MCF 10A (cell line): ENCODE results near the gene ATRIP. TPM values are rescaled to one million over a fixed set of nuclear protein-coding genes. Genes with fewer than 3 reads are reported as not detected.

Source experiments
- BruUV-seq: library from RNA; stranded (reverse); fragments of 400-500 nt; replicated peaks from 2 replicates; lab custom pipeline; 2021; lab: Mats Ljungman, UMichigan
- CTCF ChIA-PET: fragments of 300-600 bp; sonication (Branson Sonifier 250); formaldehyde crosslinking; extraction: SDS; loops from one replicate; lab custom pipeline; 2021; ENCODE audit warnings: antibody characterized with exemption, inconsistent platforms; lab: Yijun Ruan, JAX
- POLR2A ChIA-PET: fragments of 300-600, 350-650 bp; sonication (Branson Sonifier 250); formaldehyde crosslinking; extraction: SDS; loops from one replicate; lab custom pipeline; 2020; ENCODE audit warnings: antibody characterized with exemption, inconsistent platforms; lab: Yijun Ruan, JAX
- DNase-seq: peaks from one replicate; pipeline ENCODE4 v3.0.0-alpha.2; 2018; ENCODE audit not compliant: unreplicated experiment
- H3K27ac Mint-ChIP-seq: one replicate; pipeline ENCODE4 v1.8.0; 2022; ENCODE audit warnings: mild to moderate bottlenecking, low read depth, mixed read lengths; ENCODE audit not compliant: unreplicated experiment
- H3K27me3 Mint-ChIP-seq: one replicate; pipeline ENCODE4 v1.8.0; 2022; ENCODE audit warnings: mixed read lengths; ENCODE audit not compliant: insufficient read depth, unreplicated experiment
- H3K36me3 Mint-ChIP-seq: one replicate; pipeline ENCODE4 v1.8.0; 2022; ENCODE audit warnings: mild to moderate bottlenecking, moderate library complexity, mixed read lengths; ENCODE audit not compliant: insufficient read depth, unreplicated experiment
- H3K4me1 Mint-ChIP-seq: one replicate; pipeline ENCODE4 v1.8.0; 2022; ENCODE audit warnings: mixed read lengths; ENCODE audit not compliant: insufficient read depth, unreplicated experiment
- H3K4me3 Mint-ChIP-seq: one replicate; pipeline ENCODE4 v1.8.0; 2022; ENCODE audit warnings: mild to moderate bottlenecking, moderate library complexity, mixed read lengths; ENCODE audit not compliant: unreplicated experiment
- H3K9me3 Mint-ChIP-seq: one replicate; pipeline ENCODE4 v1.8.0; 2022; ENCODE audit warnings: mixed read lengths; ENCODE audit not compliant: unreplicated experiment
- intact Hi-C: fragments of 100-400 bp; cut with micrococcal nuclease; formaldehyde crosslinking; loops from 2 replicates; pipeline ENCODE4 v1.14.1; 2022
- total RNA-seq: library from RNA; stranded (reverse); gene quantifications from 2 replicates; pipeline ENCODE4 v1.2.3, GENCODE V29; 2022
- TF ChIP-seq, protein P1 (sequence below): fragments of 200-600 bp; IDR thresholded peaks from one replicate; pipeline ENCODE4 v1.8.0; 2022; ENCODE audit warnings: antibody characterized with exemption, mild to moderate bottlenecking; ENCODE audit not compliant: unreplicated experiment

The ATRIP gene
- total RNA-seq, 1 experiment from 2014 or later, result 8.6 TPM

DNA sequence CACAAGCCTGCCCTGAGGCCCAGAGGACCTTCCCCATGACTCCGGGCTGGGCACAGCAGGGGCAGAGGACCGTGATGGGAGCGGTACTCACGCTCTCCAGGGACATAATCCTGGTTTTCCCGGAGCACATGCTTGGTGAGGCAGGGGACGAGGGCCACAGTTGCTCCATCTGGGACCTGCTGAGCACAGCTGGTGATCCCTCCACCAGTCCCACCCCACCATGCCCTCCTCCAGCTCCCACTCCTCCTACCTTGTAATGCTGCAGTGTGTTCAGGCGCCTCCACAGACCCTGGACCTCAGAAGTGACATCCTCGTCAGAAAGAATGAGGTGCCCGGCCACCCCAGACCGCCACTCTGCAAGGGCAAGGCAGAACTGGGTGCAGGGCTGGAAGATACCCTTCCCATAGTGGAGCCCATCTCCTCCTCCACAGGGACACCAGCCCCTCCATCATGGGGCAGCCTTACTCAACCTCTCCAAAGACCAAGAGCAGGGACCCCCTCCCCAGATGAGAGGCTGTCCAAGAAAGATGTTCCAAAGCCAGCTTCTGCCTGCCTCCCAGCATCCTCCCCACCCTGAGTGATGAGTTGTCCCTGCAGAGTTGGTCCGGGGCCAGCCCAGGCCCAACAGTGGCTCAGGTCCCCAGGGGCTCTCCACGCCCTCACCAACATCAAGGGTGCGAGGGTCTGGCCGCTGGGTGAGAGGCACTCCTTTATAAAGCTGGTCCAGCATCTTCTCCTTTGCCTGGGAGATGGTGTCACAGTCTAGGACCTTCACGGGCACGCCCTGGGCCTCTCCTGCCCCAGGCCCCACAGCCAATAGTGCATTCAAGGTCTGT lies 36.1 kb upstream of the ATRIP start:
- POLR2A ChIA-PET, result interaction anchor here (1.2 to 22.1 kb wide), 3 partner anchors 9 to 18 kb away, joined by 4 to 749 read pairs (median 12); partner anchors contain the start of gene PLXNB1
- Mint-ChIP-seq H3K36me3 (peaks cover 77% of the 10 kb centered on the region), H3K4me1 (peaks cover 22% of the 10 kb centered on the region), H3K9me3 (no peaks in the 10 kb centered on the region), H3K4me3 (no peak overlapping the region), H3K27me3 (no peaks in the 10 kb centered on the region), H3K27ac (no peak overlapping the region)
- no TSS peak for BruUV-seq
- CTCF ChIA-PET, result interaction anchor here (0.6 to 22.6 kb wide), 2 partner anchors 9 to 27 kb away, joined by 3 to 647 read pairs; partner anchors contain the start of genes CCDC51 and TMA7
- DNase-seq, result no peak
- TF ChIP-seq, protein P1, sequence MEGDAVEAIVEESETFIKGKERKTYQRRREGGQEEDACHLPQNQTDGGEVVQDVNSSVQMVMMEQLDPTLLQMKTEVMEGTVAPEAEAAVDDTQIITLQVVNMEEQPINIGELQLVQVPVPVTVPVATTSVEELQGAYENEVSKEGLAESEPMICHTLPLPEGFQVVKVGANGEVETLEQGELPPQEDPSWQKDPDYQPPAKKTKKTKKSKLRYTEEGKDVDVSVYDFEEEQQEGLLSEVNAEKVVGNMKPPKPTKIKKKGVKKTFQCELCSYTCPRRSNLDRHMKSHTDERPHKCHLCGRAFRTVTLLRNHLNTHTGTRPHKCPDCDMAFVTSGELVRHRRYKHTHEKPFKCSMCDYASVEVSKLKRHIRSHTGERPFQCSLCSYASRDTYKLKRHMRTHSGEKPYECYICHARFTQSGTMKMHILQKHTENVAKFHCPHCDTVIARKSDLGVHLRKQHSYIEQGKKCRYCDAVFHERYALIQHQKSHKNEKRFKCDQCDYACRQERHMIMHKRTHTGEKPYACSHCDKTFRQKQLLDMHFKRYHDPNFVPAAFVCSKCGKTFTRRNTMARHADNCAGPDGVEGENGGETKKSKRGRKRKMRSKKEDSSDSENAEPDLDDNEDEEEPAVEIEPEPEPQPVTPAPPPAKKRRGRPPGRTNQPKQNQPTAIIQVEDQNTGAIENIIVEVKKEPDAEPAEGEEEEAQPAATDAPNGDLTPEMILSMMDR, result no peak
- intact Hi-C loops, result no loop called here

DNA sequence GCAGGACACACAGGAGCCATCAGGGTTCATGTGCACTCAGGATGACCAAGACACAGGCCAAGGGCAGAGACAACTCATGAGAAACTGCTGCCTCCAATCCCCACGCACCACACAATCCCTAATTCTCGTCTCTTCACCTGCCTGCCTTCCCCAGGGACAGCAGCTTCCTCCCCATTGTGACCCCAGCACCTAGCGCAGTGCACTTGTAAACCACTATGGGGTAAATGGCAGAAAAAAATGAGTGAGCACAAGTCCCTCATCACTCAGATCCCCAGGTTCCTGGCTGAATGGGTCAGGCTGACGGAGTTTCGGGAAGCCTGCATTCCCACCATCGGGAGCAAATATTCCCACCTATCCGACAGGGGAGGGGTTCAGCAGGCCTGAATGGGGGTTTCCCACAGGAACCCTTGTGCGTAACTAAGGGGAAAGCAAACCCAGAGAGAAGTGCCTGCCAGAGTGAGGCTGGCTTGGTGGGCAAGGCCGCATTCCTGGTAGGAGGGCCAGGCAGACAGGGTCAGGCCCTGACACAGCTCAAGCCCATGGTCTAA lies 35.4 kb upstream of the ATRIP start:
- peaks cover 22% of the 10 kb centered on the region for H3K4me1 Mint-ChIP-seq
- intact Hi-C loops, result no loop called here
- no peaks in the 10 kb centered on the region for H3K9me3 Mint-ChIP-seq
- BruUV-seq, result no TSS peak
- CTCF ChIA-PET, result interaction anchor here (0.6 to 22.6 kb wide), 3 partner anchors 10 to 26 kb away, joined by 3 to 647 read pairs (median 30); partner anchors contain the start of genes CCDC51 and TMA7
- TF ChIP-seq, protein P1, result no peak
- POLR2A ChIA-PET, result interaction anchor here (1.2 to 22.1 kb wide), 2 partner anchors 10 to 17 kb away, joined by 4 to 749 read pairs; partner anchors contain the start of gene PLXNB1
- peaks cover 79% of the 10 kb centered on the region for H3K36me3 Mint-ChIP-seq
- H3K4me3 Mint-ChIP-seq, result no peak overlapping the region
- H3K27ac Mint-ChIP-seq, result no peak overlapping the region
- DNase-seq, result no peak
- H3K27me3 Mint-ChIP-seq, result no peaks in the 10 kb centered on the region

DNA sequence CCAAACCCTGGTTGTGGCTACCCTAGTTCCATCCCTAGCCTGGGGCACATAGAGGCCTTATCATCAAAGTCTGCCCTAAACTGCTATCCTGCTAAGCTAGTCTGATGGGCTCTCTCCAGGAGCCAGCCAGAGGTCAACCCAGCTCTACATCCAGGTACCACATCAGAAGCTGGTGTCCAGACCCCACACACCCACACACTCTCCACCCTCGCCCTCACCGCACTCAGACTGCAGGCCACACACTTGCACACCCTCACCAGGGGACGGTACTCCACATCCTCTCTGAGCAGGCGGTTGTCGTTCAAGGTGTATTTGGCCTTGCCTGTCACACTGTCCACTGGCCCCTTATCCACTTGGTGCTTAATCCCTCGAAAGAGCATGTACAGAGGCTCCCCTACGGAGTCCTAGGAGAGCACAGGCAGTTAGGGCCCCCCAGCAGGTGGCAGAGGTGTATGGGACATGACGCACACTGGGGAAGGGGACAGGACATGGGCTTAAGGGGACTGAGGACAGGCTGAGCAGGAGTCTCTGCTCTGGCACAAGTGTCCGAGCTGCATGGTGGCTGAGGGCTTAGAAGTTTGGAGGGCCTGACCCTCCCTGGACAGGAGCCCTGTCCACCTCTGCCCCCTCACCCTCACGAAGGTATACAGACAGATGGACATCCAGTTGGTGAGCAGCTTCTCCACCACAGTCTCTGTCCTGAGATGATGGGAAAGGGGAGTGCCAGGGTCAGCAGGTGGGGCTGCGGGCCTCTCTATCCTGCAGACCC lies 34.7 kb upstream of the ATRIP start:
- ChIA-PET CTCF (interaction anchor here (0.6 to 22.6 kb wide), 5 partner anchors 11 to 203 kb away, joined by 3 to 647 read pairs (median 6); partner anchors contain the start of genes CCDC51 and TMA7), POLR2A (interaction anchor here (6.4 to 22.1 kb wide), 2 partner anchors 10 to 16 kb away, joined by 65 to 749 read pairs; partner anchors contain the start of gene PLXNB1)
- Mint-ChIP-seq H3K36me3 (peaks cover 79% of the 10 kb centered on the region), H3K27me3 (no peaks in the 10 kb centered on the region), H3K27ac (no peak overlapping the region), H3K9me3 (no peaks in the 10 kb centered on the region), H3K4me1 (peaks cover 19% of the 10 kb centered on the region), H3K4me3 (no peak overlapping the region)
- no peak for DNase-seq
- no TSS peak for BruUV-seq
- intact Hi-C loops, result no loop called here
- TF ChIP-seq, protein P1, result no peak
